Activated T-helper 1 cell treated with anti-CD3 and anti-CD28 coated beads, Interleukin-2, amount 50 U/mL, for 16 hours (primary cell): ENCODE data around the gene SEC31B.
A peak's percentile ranks its signal among the peaks of the same experiment; 100 is the strongest.

Experiments used
- DNase-seq, 2 donors: peaks; one replicate each; pipeline ENCODE4 v3.0.0-alpha.2; 2020; ENCODE audit warnings: low read depth in 1 of 2, low spot score in 1 of 2

The SEC31B gene

DNA sequence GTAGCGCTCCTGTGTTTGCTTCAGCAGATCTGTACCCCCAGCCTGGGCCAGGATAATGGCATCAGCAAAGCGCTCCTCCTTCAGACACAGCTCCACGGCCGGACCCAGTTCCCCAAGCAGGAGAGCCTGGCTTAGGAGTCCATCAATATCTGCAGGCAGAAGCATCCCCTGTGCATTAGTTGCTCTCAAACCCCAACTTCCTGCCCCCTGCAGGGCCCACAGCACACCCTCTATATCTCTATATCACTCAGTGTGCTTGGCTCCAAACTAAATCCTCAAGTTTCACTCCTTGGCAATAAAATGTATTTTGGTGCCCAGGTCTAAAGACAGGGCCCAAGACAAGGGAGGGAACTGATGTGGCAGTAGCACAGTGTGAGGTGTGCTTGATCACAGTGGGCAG lies 21.6 kb downstream of the SEC31B start:
- DNase-seq = no peak

DNA sequence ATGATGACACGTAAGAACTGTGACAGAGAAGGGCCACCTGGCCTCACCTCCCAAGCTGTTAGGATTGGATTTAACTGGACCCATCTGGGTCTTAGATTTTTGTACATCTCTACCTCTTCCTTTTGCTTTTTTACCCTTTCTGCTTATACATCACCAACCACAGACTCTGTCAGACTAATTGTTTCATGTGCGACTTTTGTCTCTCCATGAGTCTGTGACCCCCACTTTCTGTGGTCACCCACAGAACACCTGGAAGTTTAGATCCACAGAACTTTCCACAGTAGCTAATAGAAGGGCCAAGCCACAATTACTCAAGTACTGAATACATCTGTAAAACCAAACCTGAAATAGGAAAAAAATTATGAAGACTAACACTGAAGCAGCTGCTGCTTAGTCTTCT lies 23.1 kb downstream of the SEC31B start:
- no peak for DNase-seq

DNA sequence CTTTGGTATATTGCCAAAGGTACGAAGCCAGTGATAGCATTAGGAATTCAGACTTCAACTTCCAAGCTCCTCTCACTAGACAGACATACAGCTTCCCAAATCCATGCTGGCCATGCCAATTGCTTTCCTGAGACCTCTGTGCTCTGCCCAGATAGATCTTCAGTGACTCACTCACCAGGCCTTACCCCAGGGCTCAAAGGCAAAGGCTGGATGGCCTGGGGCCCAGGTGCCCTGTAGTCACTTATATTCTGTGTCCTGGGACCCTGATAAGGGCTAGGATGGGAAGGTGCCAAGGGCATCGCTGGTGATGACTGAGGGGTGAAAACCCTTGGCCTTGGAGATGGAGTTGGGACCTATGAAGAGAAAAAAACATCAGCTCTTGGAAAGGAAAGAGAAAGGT lies 29.1 kb downstream of the SEC31B start:
- DNase-seq = no peak

- no peak for DNase-seq
Observed at GRCh38 chr10:100489396-100489795, 30.3 kb downstream of the SEC31B start.

GRCh38 chr10:100487529-100487928 lies 32.1 kb downstream of the SEC31B start:
- no peak for DNase-seq

- no peak for DNase-seq
Observed at GRCh38 chr10:100485801-100486495, 33.7 kb downstream of the SEC31B start.

GRCh38 chr10:100485366-100485765 lies 34.3 kb downstream of the SEC31B start:
- DNase-seq = no peak

DNA sequence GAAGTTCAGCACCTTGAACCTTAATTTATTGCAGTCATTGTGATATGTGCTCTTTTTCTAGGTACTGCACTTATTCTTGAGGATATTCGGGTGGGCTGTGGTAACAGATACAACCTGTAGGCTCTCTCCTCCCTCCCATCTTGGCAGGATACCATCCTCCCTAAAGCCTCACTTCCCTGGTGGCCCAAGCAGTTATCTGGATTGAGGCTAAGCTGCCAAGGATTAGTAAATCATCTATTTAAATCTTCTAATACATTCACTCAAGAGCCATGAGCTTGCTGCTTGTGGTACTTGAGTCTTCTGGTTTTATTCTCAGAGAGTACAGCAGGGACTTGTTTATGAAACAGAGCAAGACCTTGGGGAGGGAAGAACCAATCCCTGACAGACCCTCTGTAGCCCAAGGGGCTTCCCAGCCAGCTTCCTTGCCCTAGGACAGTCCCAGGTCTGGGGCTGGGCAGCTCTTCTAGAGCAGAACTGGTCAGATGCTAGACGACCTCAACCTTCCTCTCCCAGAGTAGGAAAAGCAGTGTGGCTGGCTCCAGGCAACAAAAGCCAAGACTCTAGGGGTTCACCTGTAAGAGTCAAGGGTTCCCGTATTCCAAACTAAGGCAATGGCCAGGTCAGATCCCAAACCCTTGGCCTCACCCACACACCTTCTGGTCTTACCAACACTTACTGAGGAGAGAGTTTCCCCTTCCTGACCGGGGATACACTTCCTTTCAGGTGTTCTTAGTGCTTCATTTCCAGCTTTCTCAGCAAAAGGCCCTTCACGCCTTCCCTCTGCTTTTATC lies 35.6 kb downstream of the SEC31B start:
- DNase-seq = no peak

DNA sequence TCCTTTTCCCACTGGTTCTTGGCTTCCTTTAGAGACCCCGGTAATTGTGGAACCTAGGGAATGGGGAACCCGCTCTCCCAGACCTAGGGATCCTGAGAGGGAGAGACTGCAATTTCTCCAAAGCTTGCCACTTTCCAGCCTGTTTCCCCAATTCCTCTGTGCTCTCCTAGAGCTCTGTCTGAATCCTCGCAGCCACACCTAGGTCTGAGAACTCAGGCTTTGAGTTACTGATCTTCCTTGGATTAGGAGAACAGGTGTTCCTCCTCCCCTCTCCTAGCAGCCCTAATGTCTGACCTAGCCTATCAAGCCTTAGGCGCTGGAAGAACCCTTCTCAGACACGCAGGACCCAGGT lies 36.9 kb downstream of the SEC31B start:
- no peak for DNase-seq

DNA sequence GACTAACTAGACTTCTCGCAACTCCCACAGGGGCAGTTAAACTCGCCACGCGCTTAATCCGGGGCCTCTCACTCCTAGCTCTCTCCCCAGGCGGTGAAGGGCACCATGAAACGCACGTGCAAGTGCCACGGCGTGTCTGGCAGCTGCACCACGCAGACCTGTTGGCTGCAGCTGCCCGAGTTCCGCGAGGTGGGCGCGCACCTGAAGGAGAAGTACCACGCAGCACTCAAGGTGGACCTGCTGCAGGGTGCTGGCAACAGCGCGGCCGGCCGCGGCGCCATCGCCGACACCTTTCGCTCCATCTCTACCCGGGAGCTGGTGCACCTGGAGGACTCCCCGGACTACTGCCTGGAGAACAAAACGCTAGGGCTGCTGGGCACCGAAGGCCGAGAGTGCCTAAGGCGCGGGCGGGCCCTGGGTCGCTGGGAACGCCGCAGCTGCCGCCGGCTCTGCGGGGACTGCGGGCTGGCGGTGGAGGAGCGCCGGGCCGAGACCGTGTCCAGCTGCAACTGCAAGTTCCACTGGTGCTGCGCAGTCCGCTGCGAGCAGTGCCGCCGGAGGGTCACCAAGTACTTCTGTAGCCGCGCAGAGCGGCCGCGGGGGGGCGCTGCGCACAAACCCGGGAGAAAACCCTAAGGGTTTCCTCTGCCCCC lies 37.4 kb downstream of the SEC31B start:
- DNase-seq = peak; percentile 27 to 46

- DNase-seq = peak; percentile 81 to 83
Observed at GRCh38 chr10:100481462-100482081, 38.1 kb downstream of the SEC31B start.

DNA sequence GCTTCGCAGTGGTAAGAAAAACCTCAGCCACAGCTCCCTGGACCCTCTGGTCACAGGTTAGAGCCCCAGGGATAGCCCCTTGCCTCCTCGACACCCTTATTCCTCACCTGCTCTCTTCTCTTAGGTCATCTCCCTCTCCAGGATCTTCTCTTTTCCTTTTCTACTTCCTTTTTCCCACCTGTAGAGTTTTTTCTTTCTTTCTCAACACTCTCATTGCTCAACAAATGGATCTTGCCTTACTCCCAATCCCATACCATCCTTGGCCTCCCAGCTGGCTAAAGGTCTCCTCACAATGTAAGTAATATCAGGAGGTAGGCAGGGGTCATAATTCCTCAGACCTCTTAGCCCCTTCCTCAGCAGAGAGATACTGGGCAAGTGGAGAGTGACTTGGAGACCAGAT lies 39.7 kb downstream of the SEC31B start:
- DNase-seq = no peak

DNA sequence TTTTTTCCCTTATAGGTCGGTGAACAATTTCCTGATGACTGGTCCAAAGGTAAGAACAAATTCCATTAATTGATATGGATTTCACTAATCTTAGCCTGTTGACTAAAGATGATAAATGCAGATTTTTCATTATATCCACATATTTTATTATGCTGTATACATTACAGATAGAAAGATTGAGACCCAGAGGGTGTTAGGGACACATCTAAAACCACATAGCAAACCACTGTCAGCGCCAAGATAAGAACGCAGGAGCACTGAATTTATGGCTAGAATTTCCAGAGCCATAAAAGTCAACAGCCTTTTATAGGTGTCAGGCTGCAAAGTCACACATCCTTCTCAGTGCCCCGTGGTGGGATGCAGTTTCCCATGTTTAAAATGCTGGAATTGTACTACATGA lies 40.6 kb downstream of the SEC31B start:
- no peak for DNase-seq

DNA sequence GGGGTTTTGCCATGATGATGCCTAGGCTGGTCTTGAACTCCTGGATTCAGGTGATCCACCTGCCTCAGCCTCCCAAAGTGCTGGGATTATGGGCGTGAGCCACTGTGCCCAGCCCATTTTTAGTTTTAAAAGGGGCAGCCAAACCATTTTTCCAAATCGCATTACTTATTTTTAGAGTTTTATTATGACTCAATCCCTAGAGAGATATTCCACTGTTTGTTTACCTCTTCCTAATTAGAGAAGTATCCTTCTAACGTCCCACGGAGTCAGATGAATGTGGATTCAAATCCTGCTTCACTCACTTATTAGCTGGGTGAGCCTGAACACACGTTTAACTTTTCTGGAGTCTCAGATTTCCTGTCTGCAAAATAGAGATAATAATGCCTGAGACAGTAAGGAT lies 41.7 kb downstream of the SEC31B start:
- no peak for DNase-seq

GRCh38 chr10:100470367-100470766 lies 49.3 kb downstream of the SEC31B start:
- no peak for DNase-seq

DNA sequence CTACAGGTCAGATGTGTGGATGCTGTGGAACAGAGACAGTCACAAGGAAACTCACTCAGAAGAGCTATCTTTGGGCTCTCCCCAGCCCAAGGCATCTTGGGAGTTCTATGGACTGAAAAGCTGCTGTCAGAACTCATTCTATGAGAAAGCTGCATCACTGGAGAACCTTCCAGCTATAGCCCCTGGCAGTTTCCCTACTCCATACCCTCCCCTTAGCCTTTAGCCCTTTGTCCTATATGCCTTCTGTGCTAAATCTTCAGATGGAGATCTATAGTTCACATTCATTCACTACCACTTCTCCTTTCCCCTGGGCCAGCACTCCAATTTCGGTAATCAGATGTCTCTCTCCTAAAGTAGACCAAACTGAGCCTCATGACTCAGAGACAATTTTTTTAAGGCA lies 49.9 kb downstream of the SEC31B start:
- no peak for DNase-seq

- DNase-seq = no peak
Observed at GRCh38 chr10:100468978-100469377, 50.7 kb downstream of the SEC31B start.

- DNase-seq = no peak
Observed at GRCh38 chr10:100468322-100468721, 51.3 kb downstream of the SEC31B start.

GRCh38 chr10:100462709-100463108 lies 57.0 kb downstream of the SEC31B start, which contains the start of gene WNT8B:
TSS of gene WNT8B (plus strand) at chr10:100463009. CDS start at chr10:100463169, 160 bp downstream.
- no peak for DNase-seq

DNA sequence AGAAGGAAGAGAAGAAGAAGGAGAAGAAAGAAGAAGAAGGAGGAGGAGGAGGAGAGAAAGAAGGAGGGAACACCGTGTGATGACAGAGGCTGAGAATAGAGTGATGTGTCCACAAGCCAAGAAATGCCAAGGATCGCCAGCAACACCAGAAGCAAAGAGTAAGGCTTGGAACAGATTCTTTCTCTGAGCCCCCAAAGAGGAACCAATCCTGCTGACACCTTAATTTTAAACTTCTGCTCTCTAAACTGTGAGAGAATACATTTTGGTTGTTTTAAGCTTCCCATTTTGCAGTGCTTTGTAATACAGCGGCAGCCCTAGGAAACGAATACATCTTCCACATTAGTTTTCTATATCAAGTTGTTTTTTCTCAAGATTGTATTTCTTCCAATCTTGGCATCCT lies 70.7 kb downstream of the SEC31B start:
- no peak for DNase-seq

GRCh38 chr10:100447663-100448062 lies 72.0 kb downstream of the SEC31B start:
- no peak for DNase-seq
